ENCODE measurements around the gene RRP9. TPM values are rescaled to one million over a fixed set of nuclear protein-coding genes. Genes with fewer than 3 reads are reported as not detected.

The RRP9 gene
- total RNA-seq, 1 experiment from 2014 or later: 49.9 TPM

GRCh38 chr3:51955893-51956770, 14.4 kb upstream of the RRP9 start (continued):
- 0 out of 2 replicates have a peak, but pooled peaks have one; percentile 44 for TF ChIP-seq ZNF532 (CRISPR knock-in tag; IDR thresholded peaks at IDR 0.05; ENCODE audit: borderline replicate concordance)
- TF ChIP-seq ZNF423 (CRISPR knock-in tag; IDR thresholded peaks at IDR 0.05): peak; percentile 20; the same call in 1 of the 2 replicates
- TF ChIP-seq FOXK1 (CRISPR knock-in tag; IDR thresholded peaks at IDR 0.05): no peak; the same call in 1 of the 2 replicates
- TF ChIP-seq CBFB (CRISPR knock-in tag; IDR thresholded peaks at IDR 0.05; ENCODE audit: low read depth): peak; percentile 98; the same call in 1 of the 2 replicates
- TF ChIP-seq SP1 (CRISPR knock-in tag; conservative IDR thresholded peaks at IDR 0.05): no peak; the same call in none of the 2 replicates
- peak; percentile 73; the same call in 1 of the 2 replicates for TF ChIP-seq TEAD4 (CRISPR knock-in tag; IDR thresholded peaks at IDR 0.05)
- peak; percentile 98 for TF ChIP-seq TEAD1 (CRISPR knock-in tag; IDR thresholded peaks at IDR 0.05)
- peak; percentile 70; the same call in 1 of the 2 replicates for TF ChIP-seq ATF1 (CRISPR knock-in tag; IDR thresholded peaks at IDR 0.05)
- peak; percentile 76; the same call in 1 of the 2 replicates for TF ChIP-seq E2F5 (CRISPR knock-in tag; IDR thresholded peaks at IDR 0.05)
- TF ChIP-seq MAX (CRISPR knock-in tag; IDR thresholded peaks at IDR 0.05): peak; percentile 55; the same call in 1 of the 2 replicates
- TF ChIP-seq ERG (CRISPR knock-in tag; IDR thresholded peaks at IDR 0.05): peak; percentile 63; the same call in 1 of the 2 replicates
- no peak; the same call in 1 of the 2 replicates for TF ChIP-seq ZNF138 (CRISPR knock-in tag; conservative IDR thresholded peaks at IDR 0.05)
- TF ChIP-seq FOXP4 (CRISPR knock-in tag; IDR thresholded peaks at IDR 0.05): peak; percentile 99
- no peak for TF ChIP-seq NFATC4 (CRISPR knock-in tag; IDR thresholded peaks at IDR 0.05)
- TF ChIP-seq CTCF (IDR thresholded peaks at IDR 0.05): peak; percentile 67
- peak; percentile 59; the same call in 1 of the 2 replicates for TF ChIP-seq USF1 (CRISPR knock-in tag; IDR thresholded peaks at IDR 0.05)
- peak; percentile 67; the same call in 1 of the 2 replicates for TF ChIP-seq ELF4 (CRISPR knock-in tag; IDR thresholded peaks at IDR 0.05; ENCODE audit: low read depth)
- TF ChIP-seq IRF2 (CRISPR knock-in tag; IDR thresholded peaks at IDR 0.05; ENCODE audit: borderline replicate concordance, low read depth): peak; percentile 68; the same call in 1 of the 2 replicates

All from WTC11 (cell line).